Testis (tissue), 3 donors: ENCODE measurements around the gene PLOD3. TPM values are rescaled to one million over a fixed set of nuclear protein-coding genes. Genes with fewer than 3 reads are reported as not detected.
"Not testable (repeated sequence)": the region's sequence is repeated elsewhere in the genome, so short reads cannot be mapped to it uniquely, and the experiment has no call there.

ENCODE experiments used
- DNase-seq: peaks from one replicate; pipeline ENCODE4 v3.0.0-alpha.2; 2019
- H3K27ac ChIP-seq, 2 donors: fragments of 200-600 bp; sonication (generic); one replicate each; pipeline ENCODE4 v1.5.1; 2019
- H3K27me3 ChIP-seq: fragments of 200-600 bp; sonication (generic); one replicate; pipeline ENCODE4 v1.5.1; 2019
- H3K36me3 ChIP-seq: fragments of 200-600 bp; sonication (generic); one replicate; pipeline ENCODE4 v1.5.1; 2017; ENCODE audit warnings: low read depth; ENCODE audit errors: missing control alignments
- H3K4me1 ChIP-seq: fragments of 200-600 bp; sonication (generic); one replicate; pipeline ENCODE4 v1.5.1; 2019
- H3K4me3 ChIP-seq, 2 donors: fragments of 200-600 bp; sonication (generic); one replicate each; pipeline ENCODE4 v1.5.1; 2017 to 2019
- H3K9me3 ChIP-seq: fragments of 200-600 bp; sonication (generic); one replicate; pipeline ENCODE4 v1.5.1; 2017
- CTCF ChIP-seq, 3 experiments: fragments of 450-650 bp in 2 of 3; fragments of 200-600 bp in 1 of 3; sonication (generic) in 1 of 3; IDR thresholded peaks; one replicate each; pipeline ENCODE4 v1.5.1; 2016 to 2019; ENCODE audit warnings: antibody characterized with exemption in 3 of 3, mild to moderate bottlenecking in 2 of 3, moderate library complexity in 1 of 3
- POLR2A ChIP-seq: fragments of 450-650 bp; IDR thresholded peaks from one replicate; pipeline ENCODE4 v1.6.1; 2017; ENCODE audit warnings: antibody characterized with exemption, mild to moderate bottlenecking, moderate library complexity
- WGBS, 2 donors: methylation state at CpG; one replicate each; pipeline ENCODE4 v1.1.5; 2018; 5-methylcytosine and 5-hydroxymethylcytosine counted together
- intact Hi-C: fragments of 100-400 bp; cut with DNase I; formaldehyde crosslinking; loops from one replicate; pipeline ENCODE4 v1.15.1; 2023; ENCODE audit warnings: low total_unique reads
- polyA plus RNA-seq: library from polyadenylated mRNA; stranded (reverse); fragments of 350-450 nt; fragmentation: Illumina TruSeq; extraction: RNeasy Lipid Tissue Mini Kit (QIAGEN cat#74804); gene quantifications from one replicate; pipeline ENCODE4 v1.2.3, GENCODE V29; 2014; ENCODE audit warnings: low read depth, low replicate concordance; ENCODE audit not compliant: insufficient read depth
- total RNA-seq, 2 donors: library from RNA; depleted of rRNA; stranded (reverse); fragments of >200 nt; gene quantifications; one replicate each; pipeline ENCODE4 v1.2.3, GENCODE V29; 2016

PLOD3 gene
- total and polyA plus RNA-seq, 3 donors from 2014 or later, result 32.1 to 45.6 (median 36.3) TPM

GRCh38 chr7:101206665-101207042, 10.7 kb downstream of the PLOD3 start:
- Histone ChIP-seq H3K36me3 (no peaks in the 10 kb centered on the region), H3K9me3 (no peaks in the 10 kb centered on the region), H3K4me3 (no peak overlapping the region), H3K4me1 (peaks cover 4% of the 10 kb centered on the region), H3K27ac (no peak overlapping the region), H3K27me3 (no peaks in the 10 kb centered on the region)
- intact Hi-C loops, result no loop called here
- no peak for DNase-seq
- TF ChIP-seq CTCF (IDR thresholded peaks at IDR 0.05), result no peak
- no peak for TF ChIP-seq POLR2A
- WGBS, 2 donors, result 90 to 91% methylated on average over 19 of the region's 19 CpGs

- Histone ChIP-seq H3K4me3 (no peak overlapping the region), H3K27ac (no peak overlapping the region), H3K27me3 (no peaks in the 10 kb centered on the region), H3K9me3 (no peaks in the 10 kb centered on the region), H3K36me3 (no peaks in the 10 kb centered on the region), H3K4me1 (peaks cover 6% of the 10 kb centered on the region)
- DNase-seq, result no peak
- TF ChIP-seq CTCF (IDR thresholded peaks at IDR 0.05) (no peak), POLR2A (no peak)
- intact Hi-C loops, result no loop called here
- WGBS, 2 donors, result 88% methylated on average over 32 of the region's 32 CpGs
These were observed 11.3 kb downstream of the PLOD3 start for GRCh38 chr7:101205901-101206664.

GRCh38 chr7:101203740-101204738, 13.3 kb downstream of the PLOD3 start:
- H3K4me1 ChIP-seq, H3K27me3 ChIP-seq, H3K4me3 ChIP-seq, intact Hi-C loops, H3K9me3 ChIP-seq, H3K36me3 ChIP-seq, H3K27ac ChIP-seq, DNase-seq: not testable (repeated sequence)
- WGBS, 2 donors, result 79 to 80% methylated on average over 21 to 22 of the region's 22 CpGs

- WGBS, 2 donors, result 84 to 98% methylated on average over 3 to 5 of the region's 5 CpGs
- no peaks in the 10 kb centered on the region for H3K36me3 ChIP-seq
- DNase-seq, result no peak
- H3K27ac ChIP-seq, result no peak overlapping the region
- H3K4me1 ChIP-seq, result peaks cover 6% of the 10 kb centered on the region
- intact Hi-C loops, result no loop called here
- H3K27me3 ChIP-seq, result no peaks in the 10 kb centered on the region
- no peak overlapping the region for H3K4me3 ChIP-seq
- no peak for TF ChIP-seq CTCF (IDR thresholded peaks at IDR 0.05)
- no peak for TF ChIP-seq POLR2A
- no peaks in the 10 kb centered on the region for H3K9me3 ChIP-seq
These were observed 14.8 kb downstream of the PLOD3 start for GRCh38 chr7:101202603-101202918.
